H1 (cell line): ENCODE measurements around the gene CWC25. TPM values are rescaled to one million over a fixed set of nuclear protein-coding genes. Genes with fewer than 3 reads are reported as not detected.

ENCODE experiments used
- ASH2L ChIP-seq: fragments of 200-600, 300-600 bp; sonication (generic); IDR thresholded peaks from one replicate; pipeline ENCODE4 v1.7.1; 2017; ENCODE audit warnings: low read length
- BACH1 ChIP-seq: IDR thresholded peaks from 2 replicates; pipeline ENCODE4 v1.6.1; 2012; ENCODE audit warnings: low read length, improper control_type of control experiment
- BRCA1 ChIP-seq: IDR thresholded peaks from 2 replicates; pipeline ENCODE4 v1.6.1; 2012; ENCODE audit warnings: low read depth, low read length, improper control_type of control experiment
- CBX5 ChIP-seq: fragments of 300-800, 300-1000 bp; sonication (generic); IDR thresholded peaks from 2 replicates; pipeline ENCODE4 v1.7.1; 2016; ENCODE audit warnings: antibody characterized with exemption, low read length, low read depth
- CBX8 ChIP-seq: fragments of 300-800, 300-1000 bp; sonication (generic); IDR thresholded peaks from 2 replicates; pipeline ENCODE4 v1.7.1; 2016; ENCODE audit warnings: low read depth, low read length, borderline replicate concordance
- CEBPB ChIP-seq: IDR thresholded peaks from 2 replicates; pipeline ENCODE4 v1.6.1; 2012; ENCODE audit warnings: low read depth, low read length
- CHD1 ChIP-seq: IDR thresholded peaks from 2 replicates; pipeline ENCODE4 v1.6.1; 2012; ENCODE audit warnings: low read depth, low read length, improper control_type of control experiment
- CTBP2 ChIP-seq: IDR thresholded peaks from 2 replicates; pipeline ENCODE4 v1.7.0; 2011; ENCODE audit warnings: borderline replicate concordance, mild to moderate bottlenecking, moderate library complexity, mixed read lengths, low read length; ENCODE audit not compliant: insufficient read depth, insufficient read length
- EZH2 ChIP-seq: fragments of 200-600 bp; sonication (generic); IDR thresholded peaks from 2 replicates; pipeline ENCODE4 v1.7.1; 2012; ENCODE audit warnings: low read depth, mild to moderate bottlenecking, moderate library complexity, low read length, inconsistent platforms; ENCODE audit not compliant: severe bottlenecking
- FOSL1 ChIP-seq: IDR thresholded peaks from 2 replicates; pipeline ENCODE4 v1.6.1; 2011; ENCODE audit warnings: mild to moderate bottlenecking, low read depth, low read length, moderate library complexity; ENCODE audit not compliant: insufficient read depth
- GABPA ChIP-seq: IDR thresholded peaks from 2 replicates; pipeline ENCODE4 v1.6.1; 2011; ENCODE audit warnings: mild to moderate bottlenecking, low read length, moderate library complexity, borderline replicate concordance; ENCODE audit not compliant: insufficient read depth
- KDM5A ChIP-seq: fragments of 200-600 bp; IDR thresholded peaks from 2 replicates; pipeline ENCODE4 v1.7.1; 2012; ENCODE audit warnings: mild to moderate bottlenecking, low read length, inconsistent platforms, mixed read lengths
- MAFK ChIP-seq: IDR thresholded peaks from 2 replicates; pipeline ENCODE4 v1.6.1; 2012; ENCODE audit warnings: low read depth, mild to moderate bottlenecking, improper control_type of control experiment, low read length
- MAX ChIP-seq: IDR thresholded peaks from 2 replicates; pipeline ENCODE4 v1.6.1; 2012; ENCODE audit warnings: inconsistent platforms
- POLR2A ChIP-seq, 2 experiments: IDR thresholded peaks; 1 replicate in 1 of 2; 2 replicates in 1 of 2; pipeline ENCODE4 v1.6.1; 2011; ENCODE audit warnings: low read depth in 2 of 2, low read length in 2 of 2, mild to moderate bottlenecking in 2 of 2; ENCODE audit errors: control extremely low read depth in 1 of 2
- RAD21 ChIP-seq, 2 experiments: IDR thresholded peaks in 1 of 2; conservative IDR thresholded peaks in 1 of 2; 2 replicates each; pipeline ENCODE4 v1.6.1; 2011; ENCODE audit warnings: low read depth in 2 of 2, low read length in 2 of 2, improper control_type of control experiment in 1 of 2, inconsistent platforms in 1 of 2, mild to moderate bottlenecking in 1 of 2, moderate library complexity in 1 of 2
- RFX5 ChIP-seq: IDR thresholded peaks from 2 replicates; pipeline ENCODE4 v1.6.1; 2011; ENCODE audit warnings: low read depth, low read length, improper control_type of control experiment, borderline replicate concordance
- RXRA ChIP-seq: IDR thresholded peaks from 2 replicates; pipeline ENCODE4 v1.6.1; 2011; ENCODE audit warnings: low read depth, mild to moderate bottlenecking, low read length, moderate library complexity; ENCODE audit not compliant: insufficient read depth
- SIN3A ChIP-seq, 2 experiments: IDR thresholded peaks in 1 of 2; conservative IDR thresholded peaks in 1 of 2; 2 replicates each; pipeline ENCODE4 v1.6.1; 2011 to 2012; ENCODE audit warnings: low read length in 2 of 2, improper control_type of control experiment in 1 of 2, low read depth in 1 of 2, mild to moderate bottlenecking in 1 of 2
- SP4 ChIP-seq: IDR thresholded peaks from 2 replicates; pipeline ENCODE4 v1.6.1; 2012; ENCODE audit warnings: low read length, inconsistent platforms
- SRF ChIP-seq: IDR thresholded peaks from 2 replicates; pipeline ENCODE4 v1.6.1; 2011; ENCODE audit warnings: mild to moderate bottlenecking, low read depth, low read length, moderate library complexity
- SUZ12 ChIP-seq: fragments of 200-600 bp; sonication (generic); IDR thresholded peaks from 2 replicates; pipeline ENCODE4 v1.6.1; 2012; ENCODE audit warnings: mild to moderate bottlenecking, inconsistent platforms, low read length, moderate library complexity, mixed read lengths
- TAF7 ChIP-seq: optimal IDR thresholded peaks from 2 replicates; pipeline ENCODE3; 2011; ENCODE audit warnings: low read depth, mild to moderate bottlenecking, inconsistent platforms, low read length, moderate library complexity, borderline replicate concordance
- TCF12 ChIP-seq: IDR thresholded peaks from 2 replicates; pipeline ENCODE4 v1.6.1; 2011; ENCODE audit warnings: low read depth, mild to moderate bottlenecking, low read length
- TEAD4 ChIP-seq: IDR thresholded peaks from 2 replicates; pipeline ENCODE4 v1.6.1; 2012; ENCODE audit warnings: low read depth, low read length, inconsistent platforms, mixed read lengths
- ZNF274 ChIP-seq: IDR thresholded peaks from 2 replicates; pipeline ENCODE4 v1.7.0; 2012; ENCODE audit warnings: low read length, borderline replicate concordance; ENCODE audit errors: extremely low read depth
- polyA plus RNA-seq, 7 experiments: library from polyadenylated mRNA; depleted of rRNA in 3 of 7; stranded (reverse) in 5 of 7; unstranded in 2 of 7; fragments of >200 nt in 5 of 7; fragments of 200-250 nt in 2 of 7; gene quantifications; 1 replicate in 5 of 7; 2 replicates in 1 of 7; 4 replicates in 1 of 7; pipeline versions ENCODE4 v1.2.1 to v1.2.3, GENCODE V29; 2011 to 2013; ENCODE audit warnings: missing spikeins in 2 of 7, mixed read lengths in 2 of 7
- total RNA-seq: library from RNA; stranded (reverse); fragmentation: NEBNext Ultra II Directional; extraction: Animal tissue kit (Norgen Biotek cat#: 25700); gene quantifications from 2 replicates; pipeline ENCODE4 v1.2.1, GENCODE V29; 2021

CWC25 gene
- total and polyA plus RNA-seq, 2 of the 8 experiments (the other 6 are each of a cell fraction or from before 2014, with no cell fraction given) = 11.1 to 13.1 TPM

- TF ChIP-seq SUZ12 = no peak
- TF ChIP-seq MAX = peak; percentile 30; the same call in 1 of the 2 replicates
- no peak for TF ChIP-seq EZH2
- TF ChIP-seq CBX8 = no peak
- no peak for TF ChIP-seq TCF12
- peak in 1 of 2 experiments; percentile 95; a peak in 3 of 4 replicates for TF ChIP-seq SIN3A (conservative IDR thresholded peaks at IDR 0.05 in 1 of 2, IDR thresholded peaks at IDR 0.05 in 1 of 2; ENCODE audit: low read depth in 1 of 2, low read length in 2 of 2)
- TF ChIP-seq RAD21 (IDR thresholded peaks at IDR 0.05 in 1 of 2, conservative IDR thresholded peaks at IDR 0.05 in 1 of 2; ENCODE audit: low read depth in 2 of 2, low read length in 2 of 2) = peak; percentile 82 to 85
- no peak for TF ChIP-seq FOSL1
- TF ChIP-seq TEAD4 = no peak
- TF ChIP-seq POLR2A (IDR thresholded peaks at IDR 0.05; ENCODE audit: control extremely low read depth in 1 of 2, low read depth in 2 of 2, low read length in 2 of 2) = no peak
- TF ChIP-seq BACH1 = no peak
- no peak for TF ChIP-seq RFX5
- no peak for TF ChIP-seq CHD1
- TF ChIP-seq TAF7 = no peak
- TF ChIP-seq GABPA = no peak
- TF ChIP-seq BRCA1 = no peak
- no peak for TF ChIP-seq CTBP2
- TF ChIP-seq KDM5A = no peak
- TF ChIP-seq RXRA = no peak
- no peak for TF ChIP-seq SP4
- TF ChIP-seq CEBPB = no peak
- no peak for TF ChIP-seq SRF
- TF ChIP-seq ASH2L = no peak
- no peak for TF ChIP-seq MAFK
- TF ChIP-seq ZNF274 = no peak
- no peak for TF ChIP-seq CBX5
Observed at GRCh38 chr17:38761612-38762011, 63.5 kb downstream of the CWC25 start (continued).
